WTC11 (cell line): ENCODE results near the gene ARID2. TPM values are rescaled to one million over a fixed set of nuclear protein-coding genes. Genes with fewer than 3 reads are reported as not detected.

Experiments
- ATAC-seq: fragments of 200-7000 bp; cut with Tn5 transposase; 2 replicates; pipeline ENCODE4 v1.10.0; 2021; ENCODE audit warnings: mild to moderate bottlenecking, moderate library complexity
- CTCF ChIA-PET: fragments of 300-600 bp; sonication (Branson Sonifier 250); formaldehyde crosslinking; loops from one replicate; lab custom pipeline; 2021; ENCODE audit warnings: antibody characterized with exemption; lab: Charles Lee
- POLR2A ChIA-PET: fragments of 350-600 bp; sonication (Branson Sonifier 250); formaldehyde crosslinking; loops from one replicate; lab custom pipeline; 2021; ENCODE audit warnings: antibody characterized with exemption; lab: Charles Lee
- DNase-seq: peaks from one replicate; pipeline ENCODE4 v3.0.0; 2021; ENCODE audit warnings: low spot score
- H3K27ac Mint-ChIP-seq: 2 replicates; pipeline ENCODE4 v1.8.0; 2021; ENCODE audit warnings: mixed read lengths
- H3K27me3 Mint-ChIP-seq: 2 replicates; pipeline ENCODE4 v1.8.0; 2021; ENCODE audit warnings: low read depth, mild to moderate bottlenecking, moderate library complexity, mixed read lengths
- H3K36me3 Mint-ChIP-seq: 2 replicates; pipeline ENCODE4 v1.8.0; 2021; ENCODE audit warnings: mixed read lengths
- H3K4me1 Mint-ChIP-seq: 2 replicates; pipeline ENCODE4 v1.8.0; 2022; ENCODE audit warnings: mixed read lengths
- H3K4me3 Mint-ChIP-seq: 2 replicates; pipeline ENCODE4 v1.8.0; 2021; ENCODE audit warnings: mild to moderate bottlenecking, moderate library complexity, mixed read lengths
- H3K9me3 Mint-ChIP-seq: 2 replicates; pipeline ENCODE4 v1.8.0; 2021; ENCODE audit warnings: mixed read lengths
- ESRRA ChIP-seq: sonication (generic); formaldehyde crosslinking; IDR thresholded peaks from 2 replicates; pipeline ENCODE4 v1.8.1; 2022; ENCODE audit warnings: mild to moderate bottlenecking, missing genetic modification reagents, borderline replicate concordance
- FOXK1 ChIP-seq: sonication (generic); formaldehyde crosslinking; IDR thresholded peaks from 2 replicates; pipeline ENCODE4 v1.8.0; 2022; ENCODE audit warnings: mild to moderate bottlenecking, moderate library complexity, missing genetic modification reagents
- GABPB1 ChIP-seq: sonication (generic); formaldehyde crosslinking; IDR thresholded peaks from 2 replicates; pipeline ENCODE4 v1.8.1; 2023; ENCODE audit warnings: mild to moderate bottlenecking, missing genetic modification reagents
- GTF2I ChIP-seq: fragments of 250-450 bp; sonication (Bioruptor Pico); conservative IDR thresholded peaks from 2 replicates; pipeline ENCODE4 v1.4.0; 2021; ENCODE audit warnings: mild to moderate bottlenecking
- JAZF1 ChIP-seq: fragments of 250-450 bp; sonication (Bioruptor Pico); IDR thresholded peaks from 2 replicates; pipeline ENCODE4 v1.9.0; 2021; ENCODE audit warnings: moderate library complexity, mild to moderate bottlenecking, inconsistent platforms
- NR2C2 ChIP-seq: sonication (generic); formaldehyde crosslinking; IDR thresholded peaks from 2 replicates; pipeline ENCODE4 v1.8.0; 2022; ENCODE audit warnings: mild to moderate bottlenecking, missing genetic modification reagents
- NR3C1 ChIP-seq: sonication (generic); formaldehyde crosslinking; conservative IDR thresholded peaks from 2 replicates; pipeline ENCODE4 v1.8.1; 2023; ENCODE audit warnings: low read depth, mild to moderate bottlenecking, missing genetic modification reagents
- TEAD1 ChIP-seq: sonication (generic); formaldehyde crosslinking; IDR thresholded peaks from 2 replicates; pipeline ENCODE4 v1.8.0; 2022; ENCODE audit warnings: mild to moderate bottlenecking, missing genetic modification reagents
- ZNF263 ChIP-seq: sonication (generic); formaldehyde crosslinking; IDR thresholded peaks from 2 replicates; pipeline ENCODE4 v1.8.1; 2022; ENCODE audit warnings: low read depth, mild to moderate bottlenecking, moderate library complexity, missing genetic modification reagents
- ZNF423 ChIP-seq: fragments of 250-450 bp; sonication (Bioruptor Pico); IDR thresholded peaks from 2 replicates; pipeline ENCODE4 v2.1.2; 2022; ENCODE audit warnings: mild to moderate bottlenecking, moderate library complexity
- ZNF671 ChIP-seq: fragments of 250-450 bp; sonication (Bioruptor Pico); IDR thresholded peaks from 2 replicates; pipeline ENCODE4 v1.8.0; 2021; ENCODE audit warnings: mild to moderate bottlenecking
- total RNA-seq: library from RNA; stranded (reverse); gene quantifications from 3 replicates; pipeline ENCODE4 v1.2.3, GENCODE V29; 2021
- TF ChIP-seq, protein P1 (sequence below): sonication (generic); formaldehyde crosslinking; IDR thresholded peaks from 2 replicates; pipeline ENCODE4 v1.8.0; 2022; ENCODE audit warnings: missing genetic modification reagents
- TF ChIP-seq, protein P2 (sequence below): sonication (generic); formaldehyde crosslinking; IDR thresholded peaks from 2 replicates; pipeline ENCODE4 v1.8.1; 2023; ENCODE audit warnings: mild to moderate bottlenecking, missing genetic modification reagents, borderline replicate concordance
- TF ChIP-seq, protein P3 (sequence below): sonication (generic); formaldehyde crosslinking; IDR thresholded peaks from 2 replicates; pipeline ENCODE4 v1.8.1; 2023; ENCODE audit warnings: mild to moderate bottlenecking, missing genetic modification reagents, moderate library complexity
- TF ChIP-seq, protein P4 (sequence below): fragments of 250-450 bp; sonication (Bioruptor Pico); IDR thresholded peaks from 2 replicates; pipeline ENCODE4 v1.9.0; 2021; ENCODE audit warnings: mild to moderate bottlenecking
- TF ChIP-seq, protein P5 (sequence below): fragments of 250-450 bp; sonication (Bioruptor Pico); IDR thresholded peaks from 2 replicates; pipeline ENCODE4 v2.1.2; 2022; ENCODE audit warnings: mild to moderate bottlenecking, moderate library complexity
- TF ChIP-seq, protein P6 (sequence below): sonication (generic); formaldehyde crosslinking; IDR thresholded peaks from 2 replicates; pipeline ENCODE4 v1.8.1; 2023; ENCODE audit warnings: mild to moderate bottlenecking, missing genetic modification reagents, moderate library complexity
- TF ChIP-seq, protein P7 (sequence below): sonication (generic); formaldehyde crosslinking; IDR thresholded peaks from 2 replicates; pipeline ENCODE4 v1.8.0; 2022; ENCODE audit warnings: mild to moderate bottlenecking, missing genetic modification reagents

The ARID2 gene
- total RNA-seq, 1 experiment from 2014 or later = 33.9 TPM

DNA sequence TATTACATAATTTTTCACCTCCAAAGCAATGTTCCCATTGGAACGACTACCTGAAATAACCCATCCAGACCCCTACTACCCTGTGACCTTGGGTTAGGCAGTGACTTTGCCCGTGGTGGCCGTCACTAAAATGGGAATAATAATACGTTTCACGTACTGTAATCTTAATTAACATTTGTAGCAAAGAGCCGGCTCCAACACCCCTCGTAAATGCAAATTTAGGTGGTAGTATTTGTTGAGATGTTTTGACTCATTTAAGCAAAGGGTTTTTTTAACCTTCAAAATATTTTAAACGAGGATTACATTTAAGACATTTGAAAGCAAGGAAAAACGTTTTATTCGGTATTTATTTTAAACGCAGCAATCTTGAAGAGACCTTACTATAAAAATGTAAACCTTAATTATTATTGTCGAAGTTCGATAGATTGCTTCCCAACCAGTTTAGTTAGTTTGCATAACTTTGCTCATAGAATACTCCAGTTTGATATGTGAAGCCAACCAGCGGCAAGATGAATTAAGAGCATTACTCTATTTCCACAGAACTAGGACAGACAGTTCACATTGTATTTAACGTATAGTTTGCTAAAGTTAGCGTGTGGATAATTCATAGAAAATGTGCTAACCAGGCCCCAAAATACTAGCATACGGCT lies 1.4 kb upstream of the ARID2 start:
- Mint-ChIP-seq H3K9me3 (no peaks in the 10 kb centered on the region), H3K4me1 (peaks cover 23% of the 10 kb centered on the region), H3K36me3 (peaks cover 8% of the 10 kb centered on the region), H3K27ac (peak overlapping the region; percentile 100), H3K4me3 (peak overlapping the region; percentile 95), H3K27me3 (no peaks in the 10 kb centered on the region)
- CTCF ChIA-PET = interaction anchor here (0.7 to 3.8 kb wide), 8 partner anchors 14 to 263 kb away, joined by 3 to 37 read pairs (median 4); no protein-coding TSS in a partner anchor
- DNase-seq = no peak
- ATAC-seq = no peak
- peak; percentile 89 for TF ChIP-seq ESRRA
- TF ChIP-seq NR3C1 = no peak
- TF ChIP-seq, all 79 proteins: peak for 1
- POLR2A ChIA-PET = interaction anchor here (0.7 to 2.3 kb wide), 4 partner anchors 15 to 180 kb away, joined by 3 to 7 read pairs (median 4); no protein-coding TSS in a partner anchor

DNA sequence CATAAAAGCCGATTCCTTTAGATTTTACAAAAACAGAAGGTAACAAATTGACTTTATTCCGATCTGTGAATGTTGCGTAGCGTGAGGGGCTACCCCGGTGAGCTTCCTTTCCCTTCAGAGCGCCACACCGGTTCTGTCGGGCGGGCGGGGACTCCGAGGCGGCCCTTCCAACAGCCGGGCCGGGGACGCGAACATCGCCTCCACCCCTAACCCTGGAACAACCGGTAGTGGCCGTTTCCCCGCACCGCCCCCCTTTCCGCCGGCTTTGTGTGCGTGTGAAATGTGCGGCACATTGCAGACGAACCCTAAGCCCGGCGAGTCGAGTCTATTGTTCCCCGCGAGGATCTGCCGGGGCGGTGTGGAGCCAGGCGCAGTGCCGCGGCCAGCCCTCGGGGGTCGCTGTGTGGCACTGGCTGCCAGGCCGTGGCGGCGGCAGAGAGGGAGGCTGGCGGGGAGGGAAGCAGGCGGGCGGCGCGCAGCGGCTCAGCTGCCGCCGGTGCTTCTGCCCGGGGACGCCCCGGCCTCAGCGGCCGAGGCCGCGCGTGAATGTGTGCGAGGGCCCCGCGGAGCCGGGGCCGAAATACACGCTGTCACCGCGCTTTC lies 775 bp upstream of the ARID2 start:
- ChIA-PET CTCF (interaction anchor here (0.7 to 1.3 kb wide), 8 partner anchors 11 to 262 kb away, joined by 3 to 6 read pairs (median 4); no protein-coding TSS in a partner anchor), POLR2A (interaction anchor here (0.7 to 2.3 kb wide), 5 partner anchors 14 to 186 kb away, joined by 3 to 7 read pairs (median 4); no protein-coding TSS in a partner anchor)
- DNase-seq = peak; percentile 97
- Mint-ChIP-seq H3K4me3 (peak overlapping the region; percentile 95), H3K36me3 (peaks cover 12% of the 10 kb centered on the region), H3K9me3 (no peaks in the 10 kb centered on the region), H3K4me1 (peaks cover 27% of the 10 kb centered on the region), H3K27ac (peak overlapping the region; percentile 100), H3K27me3 (no peaks in the 10 kb centered on the region)
- peak; percentile 71 for ATAC-seq
- TF ChIP-seq, protein P1, sequence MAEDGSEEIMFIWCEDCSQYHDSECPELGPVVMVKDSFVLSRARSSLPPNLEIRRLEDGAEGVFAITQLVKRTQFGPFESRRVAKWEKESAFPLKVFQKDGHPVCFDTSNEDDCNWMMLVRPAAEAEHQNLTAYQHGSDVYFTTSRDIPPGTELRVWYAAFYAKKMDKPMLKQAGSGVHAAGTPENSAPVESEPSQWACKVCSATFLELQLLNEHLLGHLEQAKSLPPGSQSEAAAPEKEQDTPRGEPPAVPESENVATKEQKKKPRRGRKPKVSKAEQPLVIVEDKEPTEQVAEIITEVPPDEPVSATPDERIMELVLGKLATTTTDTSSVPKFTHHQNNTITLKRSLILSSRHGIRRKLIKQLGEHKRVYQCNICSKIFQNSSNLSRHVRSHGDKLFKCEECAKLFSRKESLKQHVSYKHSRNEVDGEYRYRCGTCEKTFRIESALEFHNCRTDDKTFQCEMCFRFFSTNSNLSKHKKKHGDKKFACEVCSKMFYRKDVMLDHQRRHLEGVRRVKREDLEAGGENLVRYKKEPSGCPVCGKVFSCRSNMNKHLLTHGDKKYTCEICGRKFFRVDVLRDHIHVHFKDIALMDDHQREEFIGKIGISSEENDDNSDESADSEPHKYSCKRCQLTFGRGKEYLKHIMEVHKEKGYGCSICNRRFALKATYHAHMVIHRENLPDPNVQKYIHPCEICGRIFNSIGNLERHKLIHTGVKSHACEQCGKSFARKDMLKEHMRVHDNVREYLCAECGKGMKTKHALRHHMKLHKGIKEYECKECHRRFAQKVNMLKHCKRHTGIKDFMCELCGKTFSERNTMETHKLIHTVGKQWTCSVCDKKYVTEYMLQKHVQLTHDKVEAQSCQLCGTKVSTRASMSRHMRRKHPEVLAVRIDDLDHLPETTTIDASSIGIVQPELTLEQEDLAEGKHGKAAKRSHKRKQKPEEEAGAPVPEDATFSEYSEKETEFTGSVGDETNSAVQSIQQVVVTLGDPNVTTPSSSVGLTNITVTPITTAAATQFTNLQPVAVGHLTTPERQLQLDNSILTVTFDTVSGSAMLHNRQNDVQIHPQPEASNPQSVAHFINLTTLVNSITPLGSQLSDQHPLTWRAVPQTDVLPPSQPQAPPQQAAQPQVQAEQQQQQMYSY (CRISPR knock-in tag) = no peak
- TF ChIP-seq, protein P2, sequence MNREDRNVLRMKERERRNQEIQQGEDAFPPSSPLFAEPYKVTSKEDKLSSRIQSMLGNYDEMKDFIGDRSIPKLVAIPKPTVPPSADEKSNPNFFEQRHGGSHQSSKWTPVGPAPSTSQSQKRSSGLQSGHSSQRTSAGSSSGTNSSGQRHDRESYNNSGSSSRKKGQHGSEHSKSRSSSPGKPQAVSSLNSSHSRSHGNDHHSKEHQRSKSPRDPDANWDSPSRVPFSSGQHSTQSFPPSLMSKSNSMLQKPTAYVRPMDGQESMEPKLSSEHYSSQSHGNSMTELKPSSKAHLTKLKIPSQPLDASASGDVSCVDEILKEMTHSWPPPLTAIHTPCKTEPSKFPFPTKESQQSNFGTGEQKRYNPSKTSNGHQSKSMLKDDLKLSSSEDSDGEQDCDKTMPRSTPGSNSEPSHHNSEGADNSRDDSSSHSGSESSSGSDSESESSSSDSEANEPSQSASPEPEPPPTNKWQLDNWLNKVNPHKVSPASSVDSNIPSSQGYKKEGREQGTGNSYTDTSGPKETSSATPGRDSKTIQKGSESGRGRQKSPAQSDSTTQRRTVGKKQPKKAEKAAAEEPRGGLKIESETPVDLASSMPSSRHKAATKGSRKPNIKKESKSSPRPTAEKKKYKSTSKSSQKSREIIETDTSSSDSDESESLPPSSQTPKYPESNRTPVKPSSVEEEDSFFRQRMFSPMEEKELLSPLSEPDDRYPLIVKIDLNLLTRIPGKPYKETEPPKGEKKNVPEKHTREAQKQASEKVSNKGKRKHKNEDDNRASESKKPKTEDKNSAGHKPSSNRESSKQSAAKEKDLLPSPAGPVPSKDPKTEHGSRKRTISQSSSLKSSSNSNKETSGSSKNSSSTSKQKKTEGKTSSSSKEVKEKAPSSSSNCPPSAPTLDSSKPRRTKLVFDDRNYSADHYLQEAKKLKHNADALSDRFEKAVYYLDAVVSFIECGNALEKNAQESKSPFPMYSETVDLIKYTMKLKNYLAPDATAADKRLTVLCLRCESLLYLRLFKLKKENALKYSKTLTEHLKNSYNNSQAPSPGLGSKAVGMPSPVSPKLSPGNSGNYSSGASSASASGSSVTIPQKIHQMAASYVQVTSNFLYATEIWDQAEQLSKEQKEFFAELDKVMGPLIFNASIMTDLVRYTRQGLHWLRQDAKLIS (CRISPR knock-in tag) = no peak; the same call in 1 of the 2 replicates
- TF ChIP-seq FOXK1 (CRISPR knock-in tag) (peak; percentile 77), JAZF1 (CRISPR knock-in tag) (no peak), NR2C2 (CRISPR knock-in tag) (no peak), GABPB1 (CRISPR knock-in tag) (peak; percentile 76; the same call in 1 of the 2 replicates), GTF2I (CRISPR knock-in tag) (no peak), ZNF423 (CRISPR knock-in tag) (no peak), TEAD1 (CRISPR knock-in tag) (peak; percentile 80; the same call in 1 of the 2 replicates), ZNF671 (CRISPR knock-in tag) (no peak), ZNF263 (CRISPR knock-in tag) (no peak), ESRRA (peak; percentile 43; the same call in 1 of the 2 replicates)
- TF ChIP-seq, protein P3, sequence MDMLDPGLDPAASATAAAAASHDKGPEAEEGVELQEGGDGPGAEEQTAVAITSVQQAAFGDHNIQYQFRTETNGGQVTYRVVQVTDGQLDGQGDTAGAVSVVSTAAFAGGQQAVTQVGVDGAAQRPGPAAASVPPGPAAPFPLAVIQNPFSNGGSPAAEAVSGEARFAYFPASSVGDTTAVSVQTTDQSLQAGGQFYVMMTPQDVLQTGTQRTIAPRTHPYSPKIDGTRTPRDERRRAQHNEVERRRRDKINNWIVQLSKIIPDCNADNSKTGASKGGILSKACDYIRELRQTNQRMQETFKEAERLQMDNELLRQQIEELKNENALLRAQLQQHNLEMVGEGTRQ = no peak
- TF ChIP-seq, protein P4, sequence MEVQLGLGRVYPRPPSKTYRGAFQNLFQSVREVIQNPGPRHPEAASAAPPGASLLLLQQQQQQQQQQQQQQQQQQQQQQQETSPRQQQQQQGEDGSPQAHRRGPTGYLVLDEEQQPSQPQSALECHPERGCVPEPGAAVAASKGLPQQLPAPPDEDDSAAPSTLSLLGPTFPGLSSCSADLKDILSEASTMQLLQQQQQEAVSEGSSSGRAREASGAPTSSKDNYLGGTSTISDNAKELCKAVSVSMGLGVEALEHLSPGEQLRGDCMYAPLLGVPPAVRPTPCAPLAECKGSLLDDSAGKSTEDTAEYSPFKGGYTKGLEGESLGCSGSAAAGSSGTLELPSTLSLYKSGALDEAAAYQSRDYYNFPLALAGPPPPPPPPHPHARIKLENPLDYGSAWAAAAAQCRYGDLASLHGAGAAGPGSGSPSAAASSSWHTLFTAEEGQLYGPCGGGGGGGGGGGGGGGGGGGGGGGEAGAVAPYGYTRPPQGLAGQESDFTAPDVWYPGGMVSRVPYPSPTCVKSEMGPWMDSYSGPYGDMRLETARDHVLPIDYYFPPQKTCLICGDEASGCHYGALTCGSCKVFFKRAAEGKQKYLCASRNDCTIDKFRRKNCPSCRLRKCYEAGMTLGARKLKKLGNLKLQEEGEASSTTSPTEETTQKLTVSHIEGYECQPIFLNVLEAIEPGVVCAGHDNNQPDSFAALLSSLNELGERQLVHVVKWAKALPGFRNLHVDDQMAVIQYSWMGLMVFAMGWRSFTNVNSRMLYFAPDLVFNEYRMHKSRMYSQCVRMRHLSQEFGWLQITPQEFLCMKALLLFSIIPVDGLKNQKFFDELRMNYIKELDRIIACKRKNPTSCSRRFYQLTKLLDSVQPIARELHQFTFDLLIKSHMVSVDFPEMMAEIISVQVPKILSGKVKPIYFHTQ (CRISPR knock-in tag) = no peak
- TF ChIP-seq, protein P5, sequence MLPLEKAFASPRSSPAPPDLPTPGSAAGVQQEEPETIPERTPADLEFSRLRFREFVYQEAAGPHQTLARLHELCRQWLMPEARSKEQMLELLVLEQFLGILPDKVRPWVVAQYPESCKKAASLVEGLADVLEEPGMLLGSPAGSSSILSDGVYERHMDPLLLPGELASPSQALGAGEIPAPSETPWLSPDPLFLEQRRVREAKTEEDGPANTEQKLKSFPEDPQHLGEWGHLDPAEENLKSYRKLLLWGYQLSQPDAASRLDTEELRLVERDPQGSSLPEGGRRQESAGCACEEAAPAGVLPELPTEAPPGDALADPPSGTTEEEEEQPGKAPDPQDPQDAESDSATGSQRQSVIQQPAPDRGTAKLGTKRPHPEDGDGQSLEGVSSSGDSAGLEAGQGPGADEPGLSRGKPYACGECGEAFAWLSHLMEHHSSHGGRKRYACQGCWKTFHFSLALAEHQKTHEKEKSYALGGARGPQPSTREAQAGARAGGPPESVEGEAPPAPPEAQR = no peak
- TF ChIP-seq, protein P6, sequence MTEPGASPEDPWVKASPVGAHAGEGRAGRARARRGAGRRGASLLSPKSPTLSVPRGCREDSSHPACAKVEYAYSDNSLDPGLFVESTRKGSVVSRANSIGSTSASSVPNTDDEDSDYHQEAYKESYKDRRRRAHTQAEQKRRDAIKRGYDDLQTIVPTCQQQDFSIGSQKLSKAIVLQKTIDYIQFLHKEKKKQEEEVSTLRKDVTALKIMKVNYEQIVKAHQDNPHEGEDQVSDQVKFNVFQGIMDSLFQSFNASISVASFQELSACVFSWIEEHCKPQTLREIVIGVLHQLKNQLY (CRISPR knock-in tag) = peak; percentile 88; the same call in 1 of the 2 replicates
- TF ChIP-seq, protein P7, sequence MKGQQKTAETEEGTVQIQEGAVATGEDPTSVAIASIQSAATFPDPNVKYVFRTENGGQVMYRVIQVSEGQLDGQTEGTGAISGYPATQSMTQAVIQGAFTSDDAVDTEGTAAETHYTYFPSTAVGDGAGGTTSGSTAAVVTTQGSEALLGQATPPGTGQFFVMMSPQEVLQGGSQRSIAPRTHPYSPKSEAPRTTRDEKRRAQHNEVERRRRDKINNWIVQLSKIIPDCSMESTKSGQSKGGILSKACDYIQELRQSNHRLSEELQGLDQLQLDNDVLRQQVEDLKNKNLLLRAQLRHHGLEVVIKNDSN (CRISPR knock-in tag) = no peak
